Measurements from ENCODE around the gene FABP6.
"Not testable (repeated sequence)": the region's sequence is repeated elsewhere in the genome, so short reads cannot be mapped to it uniquely, and the experiment has no call there.

The FABP6 gene

GRCh38 chr5:160227012-160227411 lies 2.3 kb upstream of the FABP6 start:
- DNase-seq, result no peak

DNA sequence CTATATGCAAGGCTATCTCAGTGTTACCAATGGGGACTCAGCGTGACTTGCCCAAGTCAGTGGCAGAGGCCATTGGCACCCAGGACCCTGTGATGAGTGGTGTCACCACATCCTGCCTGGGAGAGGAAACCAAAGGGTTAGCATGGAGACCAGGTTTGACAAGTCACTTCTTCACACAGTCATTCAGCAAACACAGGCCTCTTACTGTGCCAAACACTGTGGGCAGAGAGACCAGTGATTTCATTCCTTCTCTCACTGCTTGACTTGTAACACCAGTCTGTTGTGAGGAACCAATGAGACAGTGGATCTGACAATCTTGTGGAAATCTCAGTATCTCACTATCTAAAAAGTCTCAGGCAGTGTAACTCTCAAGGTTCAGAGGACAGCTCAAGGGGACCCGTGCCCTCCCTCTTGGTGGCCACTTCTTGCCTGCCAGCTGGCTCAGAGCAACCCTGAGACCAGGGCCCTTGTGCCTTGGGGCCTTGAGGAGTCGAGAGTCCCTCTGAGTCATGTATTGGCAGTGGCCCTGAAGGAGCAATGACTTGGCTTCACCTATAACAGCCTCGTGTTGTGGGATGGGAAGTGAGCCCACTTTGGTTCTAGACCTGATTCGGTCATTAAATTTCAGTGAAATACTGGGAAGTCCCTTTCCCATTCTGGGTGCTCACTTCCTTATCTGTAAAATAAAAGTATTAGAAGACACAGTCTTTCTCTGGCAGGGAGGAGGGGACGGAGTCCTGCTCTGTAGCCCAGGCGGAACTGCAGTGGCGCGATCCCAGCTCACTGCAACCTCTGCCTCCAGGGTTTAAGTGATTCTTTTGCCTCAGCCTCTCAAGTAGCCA lies 1.6 kb downstream of the FABP6 start:
- DNase-seq, result peak in 1 of 2 donors; percentile 2

DNA sequence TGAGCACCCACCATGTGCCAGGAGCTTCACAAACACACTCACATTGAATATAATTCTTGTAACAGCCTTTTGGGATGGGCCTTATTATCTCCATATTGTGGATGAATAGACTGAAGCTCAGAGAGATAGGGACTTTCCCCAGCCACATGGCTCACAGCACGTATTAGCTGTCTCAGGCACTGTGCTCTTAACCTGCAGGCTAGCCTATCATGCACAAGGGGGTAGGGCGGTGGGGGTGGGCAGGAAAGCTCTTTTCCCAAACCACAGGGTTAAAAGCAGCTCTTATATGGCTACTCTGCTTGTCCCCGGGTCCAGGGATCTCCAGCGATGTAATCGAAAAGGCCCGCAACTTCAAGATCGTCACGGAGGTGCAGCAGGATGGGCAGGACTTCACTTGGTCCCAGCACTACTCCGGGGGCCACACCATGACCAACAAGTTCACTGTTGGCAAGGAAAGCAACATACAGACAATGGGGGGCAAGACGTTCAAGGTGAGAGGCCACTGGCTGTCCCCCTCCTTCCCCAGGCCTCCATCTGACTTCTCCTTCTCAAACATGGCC lies 2.6 kb downstream of the FABP6 start:
- DNase-seq, result no peak

DNA sequence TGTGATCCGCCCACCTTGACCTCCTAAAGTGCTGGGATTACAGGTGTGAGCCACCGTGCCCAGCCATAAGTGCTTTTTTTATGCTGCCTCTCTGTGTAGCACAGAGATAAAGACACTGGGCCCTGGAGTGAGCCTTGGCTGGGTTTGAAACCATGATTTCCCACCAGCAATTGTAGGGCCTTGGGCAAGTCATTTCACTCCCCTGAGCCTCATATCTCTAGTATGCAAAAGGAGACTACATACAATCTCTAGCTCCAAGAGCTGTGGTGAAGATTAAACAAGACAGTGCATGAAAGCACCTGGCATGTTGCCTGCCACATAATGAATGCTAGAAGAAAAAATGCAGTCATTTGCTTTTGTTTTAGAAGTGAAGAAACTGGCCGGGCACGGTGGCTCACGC lies 3.9 kb downstream of the FABP6 start:
- DNase-seq, result no peak

- DNase-seq, result no peak
Measured at GRCh38 chr5:160235731-160236130, 6.4 kb downstream of the FABP6 start.

- DNase-seq, result no peak
Measured at GRCh38 chr5:160237571-160238093, 8.3 kb downstream of the FABP6 start.

- no peak for DNase-seq
Measured at GRCh38 chr5:160240350-160240749, 11.0 kb downstream of the FABP6 start.

- DNase-seq, result no peak
Measured at GRCh38 chr5:160242145-160242544, 12.8 kb downstream of the FABP6 start.

DNA sequence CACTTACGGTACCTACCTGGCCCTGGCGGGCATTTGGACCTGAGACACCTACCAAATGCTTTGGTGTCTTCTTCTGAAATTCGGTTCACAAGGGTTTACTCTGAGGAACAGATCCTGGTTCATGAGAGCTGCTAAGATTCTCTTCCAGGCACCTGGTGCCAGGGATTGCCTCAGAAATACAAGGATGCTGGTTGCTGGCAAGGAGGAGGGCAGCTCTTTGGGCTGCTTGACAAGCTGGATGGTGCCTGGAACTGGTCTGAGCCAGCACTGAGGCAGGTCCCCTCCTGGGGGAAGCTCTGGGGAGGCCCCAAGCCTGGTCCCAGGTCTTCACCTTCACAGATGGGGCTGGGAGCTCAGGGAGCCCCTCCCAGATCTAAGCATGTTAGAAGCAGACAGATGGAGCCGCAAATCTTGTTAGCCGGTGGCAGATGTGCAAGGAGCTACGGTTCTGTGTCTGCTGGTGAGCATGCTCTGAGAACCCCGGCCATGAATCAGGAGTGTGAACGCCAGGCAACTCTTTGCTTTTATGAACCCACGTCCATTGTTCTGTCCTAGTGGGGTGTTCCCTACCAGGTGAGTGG lies 16.3 kb downstream of the FABP6 start:
- DNase-seq, result no peak

- not testable (repeated sequence) for DNase-seq
Measured at GRCh38 chr5:160249570-160249969, 20.3 kb downstream of the FABP6 start.

DNA sequence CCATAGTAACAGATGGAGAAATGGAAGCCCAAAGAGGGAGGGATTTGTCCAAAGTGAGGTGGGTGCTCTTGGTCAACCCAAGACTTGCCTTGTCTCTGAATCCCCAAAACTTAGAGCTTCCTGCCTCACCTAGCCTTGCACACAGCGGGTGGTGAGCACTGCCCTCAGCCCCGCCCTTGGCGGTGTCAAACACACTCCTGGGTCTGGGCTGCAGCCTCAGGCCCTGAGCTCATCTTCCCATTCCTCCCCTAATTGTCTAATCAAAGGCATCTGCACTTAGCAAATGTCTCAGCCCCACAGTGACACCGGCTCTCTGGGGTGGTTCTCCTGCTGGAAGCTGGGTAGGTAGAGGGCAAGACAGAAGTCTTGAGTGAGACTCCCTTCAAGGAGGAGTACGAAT lies 20.9 kb downstream of the FABP6 start:
- DNase-seq, result no peak

DNA sequence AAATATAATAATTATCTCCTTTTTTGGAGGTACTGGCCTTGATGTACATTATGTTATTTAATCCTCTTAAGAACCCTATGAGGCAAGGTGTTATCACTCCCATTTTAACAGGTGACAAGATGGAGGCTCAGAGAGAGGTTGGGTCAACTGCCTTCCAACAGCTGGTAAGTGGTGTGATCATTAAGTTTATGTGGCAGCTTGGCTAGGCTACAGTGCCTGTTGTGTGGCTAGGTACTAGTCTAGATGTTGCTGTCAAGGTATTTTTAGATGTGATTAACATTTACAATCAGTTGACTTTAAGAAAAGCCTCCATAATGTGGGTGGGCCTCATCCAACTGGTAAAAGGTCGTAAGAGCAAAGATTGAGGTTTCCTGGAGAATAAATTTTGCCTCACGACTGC lies 21.5 kb downstream of the FABP6 start:
- DNase-seq, result no peak

DNA sequence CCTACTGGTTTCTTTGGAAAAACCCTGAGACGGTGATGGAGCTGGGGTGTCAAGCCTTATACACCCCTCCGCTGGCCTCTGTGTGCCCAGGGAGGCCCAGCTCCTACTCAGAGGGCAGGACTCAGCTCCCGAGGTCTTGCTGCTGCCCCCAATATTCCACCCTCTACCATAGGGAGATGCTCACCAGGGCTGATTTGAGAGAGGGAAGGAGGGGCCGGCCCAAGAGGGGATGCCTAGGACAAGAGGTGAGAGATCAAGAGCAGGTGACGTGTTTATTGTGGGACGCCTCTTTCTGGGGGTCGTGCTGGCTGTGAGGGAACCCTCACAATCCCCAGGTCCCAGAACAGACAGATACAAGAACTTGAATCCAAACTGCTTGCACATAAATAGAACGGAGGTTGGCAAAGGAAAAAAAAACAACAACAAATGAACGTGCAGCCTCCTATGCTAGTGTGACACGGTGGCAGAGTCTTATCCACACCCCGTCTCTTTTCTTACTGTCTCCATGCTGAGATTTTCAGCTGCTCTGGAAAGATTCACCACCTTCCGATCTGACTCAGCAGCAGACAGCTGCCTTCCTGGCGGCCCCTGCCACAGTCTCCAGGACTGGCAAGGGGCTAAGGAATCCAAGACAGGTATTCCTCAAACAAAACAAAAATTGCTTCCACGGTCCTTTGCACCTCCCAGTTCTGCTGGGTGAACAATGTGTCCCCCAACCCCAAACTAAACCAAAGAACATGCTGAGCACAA lies 22.3 kb downstream of the FABP6 start:
- DNase-seq, result no peak

DNA sequence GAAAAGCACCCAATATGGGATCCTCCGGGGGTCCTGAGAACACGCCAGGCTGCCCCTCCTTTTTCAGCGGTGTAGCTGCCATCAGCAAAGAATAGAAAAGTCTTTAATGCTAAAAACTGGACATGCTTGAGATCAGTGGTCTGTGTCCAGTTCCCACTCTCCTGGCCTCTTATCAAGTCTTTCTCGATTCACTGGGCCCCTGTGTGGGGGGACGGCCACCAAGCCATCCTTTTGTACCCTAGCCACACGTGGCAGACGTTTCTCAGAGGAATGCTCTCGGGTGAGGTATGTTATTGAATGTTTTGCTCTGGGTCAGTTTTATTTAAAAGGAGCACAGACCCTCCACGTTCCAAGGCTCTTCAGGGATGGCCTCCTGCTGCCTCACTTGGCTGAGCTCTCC lies 23.6 kb downstream of the FABP6 start:
- no peak for DNase-seq

- no peak for DNase-seq
Measured at GRCh38 chr5:160253441-160253840, 24.1 kb downstream of the FABP6 start.

DNA sequence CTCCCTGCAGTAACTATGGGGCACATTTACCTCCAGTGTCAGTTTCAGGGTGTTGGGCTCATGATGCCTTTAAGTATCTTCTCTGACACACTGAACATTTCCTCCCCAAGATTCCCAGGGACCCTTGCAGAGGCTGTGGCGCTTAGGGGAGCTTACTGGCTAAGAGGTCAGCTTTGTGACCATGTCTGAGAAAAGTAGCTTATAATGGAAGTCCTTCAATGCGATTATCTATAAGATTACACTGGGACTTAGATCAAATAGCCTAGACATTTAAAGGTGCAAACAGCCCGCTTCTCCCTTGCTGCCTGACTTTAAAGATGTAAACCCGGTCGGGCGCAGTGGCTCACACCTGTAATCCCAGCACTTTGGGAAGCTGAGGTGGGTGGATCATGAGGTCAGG lies 25.4 kb downstream of the FABP6 start:
- no peak for DNase-seq

DNA sequence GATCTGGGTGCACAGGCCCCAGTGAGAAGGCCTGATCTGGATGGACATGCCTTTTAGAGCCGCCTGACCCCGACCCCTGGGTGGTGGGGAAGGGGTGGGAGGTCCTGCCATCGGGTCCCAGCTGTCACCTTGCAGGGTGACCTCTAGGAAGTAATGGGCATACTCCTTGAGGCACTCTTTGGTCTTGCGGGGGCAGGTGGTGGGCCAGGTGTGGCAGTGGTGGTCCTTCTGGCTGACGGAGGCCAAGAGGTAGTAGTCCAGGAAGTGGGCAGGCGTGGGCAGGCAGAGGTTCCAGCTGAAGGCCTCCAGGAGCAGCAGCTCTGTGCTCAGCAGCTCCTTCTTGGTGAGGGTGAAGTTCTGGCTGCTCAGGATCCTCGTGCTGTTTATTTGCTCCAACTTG lies 30.0 kb downstream of the FABP6 start:
- no peak for DNase-seq

GRCh38 chr5:160260006-160260775 lies 30.9 kb downstream of the FABP6 start:
- no peak for DNase-seq

- peak in 1 of 2 donors; percentile 83 for DNase-seq
Measured at GRCh38 chr5:160260881-160261815, 31.8 kb downstream of the FABP6 start.

GRCh38 chr5:160262151-160263074 lies 33.1 kb downstream of the FABP6 start:
- peak in 1 of 2 donors; percentile 58 for DNase-seq

All from bone marrow (tissue), 2 donors.